Measurements from ENCODE around the gene C16orf86. TPM values are rescaled to one million over a fixed set of nuclear protein-coding genes. Genes with fewer than 3 reads are reported as not detected.

C16orf86 gene
- total RNA-seq, 1 experiment from 2014 or later = 0.34 TPM

GRCh38 chr16:67653128-67653788, 13.4 kb upstream of the C16orf86 start:
- H3K4me3 ChIP-seq (ENCODE audit: low read depth, low read length) = peak overlapping the region; percentile 70
- H3K27me3 Mint-ChIP-seq (ENCODE audit: insufficient read depth, unreplicated experiment) = no peaks in the 10 kb centered on the region
- no peaks in the 10 kb centered on the region for H3K36me3 ChIP-seq (ENCODE audit: control insufficient read depth, insufficient read depth, low read length)
- ChIA-PET POLR2A (interaction anchor here (0.6 kb wide), 1 partner anchor 285 kb away, joined by 7 read pairs; no protein-coding TSS in a partner anchor), CTCF (interaction anchor here (0.6 to 1.3 kb wide), 3 partner anchors 106 to 341 kb away, joined by 3 to 5 read pairs (median 3); no protein-coding TSS in a partner anchor)
- peak overlapping the region; percentile 71 for H3K4me3 Mint-ChIP-seq (ENCODE audit: unreplicated experiment)
- H3K36me3 Mint-ChIP-seq (ENCODE audit: insufficient read depth, unreplicated experiment) = peaks cover 13% of the 10 kb centered on the region
- H3K27me3 ChIP-seq (replicated peaks; ENCODE audit: control insufficient read depth, insufficient read depth, low read length) = no peaks in the 10 kb centered on the region
- TF ChIP-seq CTCF (IDR thresholded peaks at IDR 0.05; ENCODE audit: insufficient read depth in 1 of 2, low read depth in 1 of 2, low read length in 1 of 2, severe bottlenecking in 1 of 2, unreplicated experiment in 1 of 2) = peak; percentile 33 to 75
- peaks cover 6% of the 10 kb centered on the region; the same call in 1 of the 2 replicates for H3K4me1 ChIP-seq
- H3K4me1 Mint-ChIP-seq (ENCODE audit: low read depth, unreplicated experiment) = no peaks in the 10 kb centered on the region
- H3K9me3 Mint-ChIP-seq (ENCODE audit: unreplicated experiment) = no peaks in the 10 kb centered on the region
- DNase-seq = peak; percentile 38 to 78
- no peak overlapping the region for H3K27ac Mint-ChIP-seq (ENCODE audit: unreplicated experiment)
- H3K9me3 ChIP-seq = no peaks in the 10 kb centered on the region
- no TSS peak for BruUV-seq (replicated peaks)
- intact Hi-C loops (cut with micrococcal nuclease; ENCODE audit: unreplicated experiment) = no loop called here

- H3K9me3 Mint-ChIP-seq (ENCODE audit: unreplicated experiment) = no peaks in the 10 kb centered on the region
- no peaks in the 10 kb centered on the region for H3K27me3 ChIP-seq (replicated peaks; ENCODE audit: control insufficient read depth, insufficient read depth, low read length)
- intact Hi-C loops (cut with micrococcal nuclease; ENCODE audit: unreplicated experiment) = no loop called here
- no peaks in the 10 kb centered on the region for H3K27me3 Mint-ChIP-seq (ENCODE audit: insufficient read depth, unreplicated experiment)
- no peak overlapping the region for H3K27ac Mint-ChIP-seq (ENCODE audit: unreplicated experiment)
- no TSS peak for BruUV-seq (replicated peaks)
- ChIA-PET CTCF (interaction anchor here (0.6 kb wide), 2 partner anchors 13 to 340 kb away, joined by 4 to 5 read pairs; no protein-coding TSS in a partner anchor), POLR2A (interaction anchor here (0.6 kb wide), 1 partner anchor 284 kb away, joined by 7 read pairs; no protein-coding TSS in a partner anchor)
- TF ChIP-seq CTCF (IDR thresholded peaks at IDR 0.05; ENCODE audit: insufficient read depth in 1 of 2, low read depth in 1 of 2, low read length in 1 of 2, severe bottlenecking in 1 of 2, unreplicated experiment in 1 of 2) = no peak
- H3K4me3 ChIP-seq (ENCODE audit: low read depth, low read length) = peak overlapping the region; percentile 70
- H3K9me3 ChIP-seq = no peaks in the 10 kb centered on the region
- H3K4me1 ChIP-seq = peaks cover 8% of the 10 kb centered on the region
- peaks cover 13% of the 10 kb centered on the region for H3K36me3 Mint-ChIP-seq (ENCODE audit: insufficient read depth, unreplicated experiment)
- H3K4me1 Mint-ChIP-seq (ENCODE audit: low read depth, unreplicated experiment) = no peaks in the 10 kb centered on the region
- peak in 1 of 2 experiments; percentile 38 for DNase-seq
- peak overlapping the region; percentile 71 for H3K4me3 Mint-ChIP-seq (ENCODE audit: unreplicated experiment)
- no peaks in the 10 kb centered on the region for H3K36me3 ChIP-seq (ENCODE audit: control insufficient read depth, insufficient read depth, low read length)
Observed at GRCh38 chr16:67653789-67654402, 12.7 kb upstream of the C16orf86 start.

- no peaks in the 10 kb centered on the region for H3K27me3 Mint-ChIP-seq (ENCODE audit: insufficient read depth, unreplicated experiment)
- H3K27me3 ChIP-seq (replicated peaks; ENCODE audit: control insufficient read depth, insufficient read depth, low read length) = no peaks in the 10 kb centered on the region
- peaks cover 18% of the 10 kb centered on the region for H3K36me3 Mint-ChIP-seq (ENCODE audit: insufficient read depth, unreplicated experiment)
- H3K36me3 ChIP-seq (ENCODE audit: control insufficient read depth, insufficient read depth, low read length) = no peaks in the 10 kb centered on the region
- H3K4me1 ChIP-seq = peaks cover 12% of the 10 kb centered on the region
- ChIA-PET POLR2A (no interaction called here), CTCF (interaction anchor here (0.6 kb wide), 1 partner anchor 14 kb away, joined by 4 read pairs; no protein-coding TSS in a partner anchor)
- no peaks in the 10 kb centered on the region for H3K9me3 Mint-ChIP-seq (ENCODE audit: unreplicated experiment)
- no peaks in the 10 kb centered on the region for H3K9me3 ChIP-seq
- H3K27ac Mint-ChIP-seq (ENCODE audit: unreplicated experiment) = no peak overlapping the region
- H3K4me3 ChIP-seq (ENCODE audit: low read depth, low read length) = no peak overlapping the region
- TF ChIP-seq CTCF (IDR thresholded peaks at IDR 0.05; ENCODE audit: insufficient read depth in 1 of 2, low read depth in 1 of 2, low read length in 1 of 2, severe bottlenecking in 1 of 2, unreplicated experiment in 1 of 2) = no peak
- H3K4me3 Mint-ChIP-seq (ENCODE audit: unreplicated experiment) = no peak overlapping the region
- intact Hi-C loops (cut with micrococcal nuclease; ENCODE audit: unreplicated experiment) = no loop called here
- peak in 1 of 2 experiments; percentile 37 for DNase-seq
- BruUV-seq (replicated peaks) = no TSS peak
- no peaks in the 10 kb centered on the region for H3K4me1 Mint-ChIP-seq (ENCODE audit: low read depth, unreplicated experiment)
Observed at GRCh38 chr16:67654403-67654911, 12.2 kb upstream of the C16orf86 start.
